Cortex of kidney (tissue), 1 donor: ENCODE results near the gene P4HA2.

ENCODE experiments used
- DNase-seq: peaks from one replicate; lab custom pipeline; 2025; lab: John Stamatoyannopoulos, UW

Gene P4HA2

DNA sequence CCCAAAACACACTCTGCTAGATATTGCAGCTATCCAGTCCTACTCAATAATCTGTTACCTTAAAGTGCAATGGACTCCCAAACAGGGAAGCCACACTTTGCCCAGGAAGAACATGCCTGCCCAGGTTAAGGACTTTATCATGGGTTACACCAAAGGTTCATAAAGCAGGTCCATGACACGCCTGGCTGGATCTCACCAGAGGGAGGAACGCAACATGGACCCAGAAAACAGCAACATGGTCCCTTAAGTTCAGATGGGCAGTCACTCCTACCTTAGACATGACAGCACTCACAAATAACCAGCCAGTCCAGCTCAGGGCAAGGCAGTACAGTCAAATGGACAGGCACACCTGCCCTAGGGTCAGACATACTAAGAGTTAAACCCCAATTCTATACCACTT lies 3.8 kb downstream of the P4HA2 start:
- no peak for DNase-seq

DNA sequence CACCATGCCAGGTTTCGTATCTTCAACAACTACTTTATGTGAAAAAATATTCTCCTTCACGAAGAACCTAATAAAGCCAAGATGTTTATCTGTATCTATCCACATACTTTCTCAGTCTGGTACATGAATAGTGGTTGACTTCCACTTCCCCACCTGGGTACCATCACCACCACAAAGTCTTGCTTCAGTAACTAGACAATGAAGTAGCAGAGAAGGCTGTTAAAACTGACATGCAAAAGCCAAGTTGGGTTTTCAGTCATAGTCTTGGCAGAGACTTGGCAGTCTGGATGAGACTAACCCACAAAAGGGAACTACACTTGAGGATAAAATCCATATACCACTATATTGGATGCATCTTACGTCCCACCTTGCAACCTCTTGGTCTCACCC lies 5.0 kb downstream of the P4HA2 start:
- no peak for DNase-seq

GRCh38 chr5:132221781-132222648 lies 5.6 kb downstream of the P4HA2 start:
- no peak for DNase-seq

DNA sequence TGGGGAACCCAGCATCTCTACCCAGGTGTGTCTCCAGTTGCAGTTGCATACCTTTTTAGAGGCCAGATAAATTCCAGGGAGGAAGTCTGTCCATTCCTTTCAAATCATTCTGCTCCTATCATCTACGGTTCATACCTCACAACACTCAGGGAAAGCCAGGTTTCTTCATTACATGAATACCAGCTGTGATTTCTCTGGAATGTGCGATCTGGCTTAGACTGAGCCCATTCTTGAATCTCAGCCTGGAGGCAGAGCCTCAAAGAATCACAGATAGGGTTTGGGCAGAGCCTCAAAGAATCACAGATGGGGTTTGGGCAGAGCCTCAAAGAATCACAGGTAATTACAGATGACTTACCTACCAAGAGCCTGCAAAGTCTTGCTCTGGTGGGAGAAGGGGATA lies 7.2 kb downstream of the P4HA2 start:
- no peak for DNase-seq

GRCh38 chr5:132219981-132220380 lies 7.7 kb downstream of the P4HA2 start:
- no peak for DNase-seq

GRCh38 chr5:132219289-132219970 lies 8.2 kb downstream of the P4HA2 start:
- DNase-seq: no peak

GRCh38 chr5:132218321-132218720 lies 9.3 kb downstream of the P4HA2 start:
- DNase-seq: no peak

- DNase-seq: no peak
These were observed 12.3 kb downstream of the P4HA2 start for GRCh38 chr5:132215329-132215728.

DNA sequence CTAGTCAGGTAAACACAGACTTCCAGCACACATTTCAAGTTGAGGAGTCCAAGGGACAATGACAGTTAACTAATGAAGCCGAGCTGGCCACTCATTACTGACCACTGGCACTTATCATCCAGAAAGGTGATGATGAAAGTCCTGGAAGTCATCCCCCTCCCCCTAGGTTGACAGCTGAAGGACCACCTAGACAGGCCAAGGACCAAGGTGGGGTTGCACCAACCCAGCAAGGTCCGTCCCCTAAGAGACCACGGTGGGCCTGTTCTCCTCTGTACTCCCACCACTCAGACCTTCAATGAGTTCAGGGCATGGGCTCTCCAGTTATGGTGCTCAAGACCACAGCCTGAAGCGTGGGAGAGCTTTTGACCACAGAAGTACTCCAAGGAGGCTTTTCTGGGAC lies 13.2 kb downstream of the P4HA2 start:
- no peak for DNase-seq

GRCh38 chr5:132213666-132214065 lies 14.0 kb downstream of the P4HA2 start:
- DNase-seq: no peak

DNA sequence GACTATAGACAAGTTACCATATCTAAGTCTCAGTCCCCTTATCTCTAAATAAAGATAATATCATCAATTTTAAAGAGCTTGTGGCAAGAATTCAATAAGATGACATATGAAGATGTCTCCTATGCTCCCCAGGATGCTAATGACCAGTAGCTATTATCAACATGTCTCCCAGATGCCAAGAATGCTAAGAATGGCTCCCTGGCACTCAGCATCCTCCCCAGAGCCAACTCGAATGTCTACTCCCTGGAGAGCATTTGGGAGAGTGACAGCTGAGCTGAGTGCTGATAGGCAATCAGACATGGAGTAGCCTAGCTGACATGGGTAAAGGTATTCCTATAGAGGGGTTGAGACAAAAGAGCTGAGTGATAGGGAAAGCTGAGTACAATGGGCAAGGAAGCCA lies 15.9 kb downstream of the P4HA2 start:
- no peak for DNase-seq

- no peak for DNase-seq
These were observed 16.7 kb downstream of the P4HA2 start for GRCh38 chr5:132210944-132211343.

GRCh38 chr5:132209901-132210545 lies 17.6 kb downstream of the P4HA2 start:
- no peak for DNase-seq

GRCh38 chr5:132209131-132209530 lies 18.5 kb downstream of the P4HA2 start:
- DNase-seq: no peak

DNA sequence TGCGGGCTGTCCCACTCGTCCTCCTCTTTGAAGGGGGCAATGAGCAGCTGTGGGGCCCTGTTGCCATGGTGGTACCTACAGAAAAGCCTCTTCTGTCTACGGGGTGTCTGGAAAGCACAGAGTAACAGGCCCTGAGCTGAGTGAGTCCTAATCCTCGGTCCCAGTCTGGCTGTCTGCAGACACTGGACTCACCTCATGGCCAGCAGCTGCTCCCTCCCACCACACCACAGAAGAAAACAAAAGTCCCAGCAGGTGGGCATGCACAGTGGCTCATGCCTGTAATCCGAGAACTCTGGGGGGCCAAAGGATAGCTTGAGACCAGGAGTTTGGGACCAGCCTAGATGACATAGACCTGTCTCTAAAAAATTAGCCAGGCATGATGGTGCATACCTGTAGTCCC lies 19.9 kb downstream of the P4HA2 start:
- no peak for DNase-seq

DNA sequence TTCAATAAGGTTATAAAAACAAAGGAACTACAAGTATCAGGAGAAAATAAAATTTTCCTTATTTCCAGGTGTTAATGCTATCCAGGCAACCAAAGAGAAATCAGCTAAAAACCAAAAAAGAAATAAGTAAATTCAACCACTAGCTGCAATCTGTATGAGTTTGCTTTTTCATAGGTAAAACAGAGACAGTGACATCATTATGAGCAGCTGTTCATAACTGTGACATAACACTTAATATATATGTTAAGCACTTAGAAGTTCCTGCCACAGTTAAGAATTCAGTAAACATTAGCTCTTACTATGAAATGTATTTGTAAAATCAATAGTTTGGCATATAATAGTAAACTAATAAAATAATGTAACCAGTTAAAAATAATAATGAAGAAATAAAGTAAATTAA lies 20.9 kb downstream of the P4HA2 start:
- DNase-seq: no peak

GRCh38 chr5:132205385-132206125 lies 22.1 kb downstream of the P4HA2 start:
- DNase-seq: no peak

DNA sequence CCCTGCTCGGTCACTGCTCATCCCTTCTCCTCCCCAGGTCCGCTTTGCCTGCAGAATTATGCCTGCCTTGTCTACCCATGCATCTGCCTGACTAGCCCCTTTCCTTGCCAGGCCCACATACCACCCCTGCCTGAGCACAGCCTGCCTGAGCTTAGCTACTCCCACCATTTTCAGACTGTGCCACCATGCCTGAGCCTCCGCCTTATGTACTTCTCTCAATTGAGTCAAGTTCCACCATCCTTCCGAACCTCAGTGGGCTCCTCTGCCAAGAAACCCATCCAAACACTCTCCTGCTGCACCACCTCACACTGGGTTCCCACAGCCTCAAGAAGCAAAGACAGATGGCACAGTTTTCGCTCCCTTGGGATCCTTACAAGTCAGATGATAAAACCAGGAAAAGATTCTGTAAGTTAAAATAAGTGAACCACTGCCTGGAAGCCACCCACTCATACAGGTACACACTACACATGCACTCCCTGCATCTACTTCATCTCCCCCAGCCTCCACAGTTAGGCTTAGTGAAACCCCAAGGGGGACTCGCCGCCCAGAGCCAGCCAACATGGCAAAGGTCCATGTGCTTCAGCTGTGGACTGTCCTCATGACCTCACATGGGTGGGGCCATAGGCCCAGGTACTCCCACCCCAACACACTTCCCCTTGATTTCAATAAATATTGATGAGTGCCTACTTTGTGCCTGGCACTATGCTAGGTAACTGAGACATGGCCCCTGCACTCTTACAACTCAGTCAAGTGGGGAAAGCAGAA lies 23.1 kb downstream of the P4HA2 start:
- DNase-seq: no peak

GRCh38 chr5:132203916-132204315 lies 23.7 kb downstream of the P4HA2 start:
- no peak for DNase-seq

DNA sequence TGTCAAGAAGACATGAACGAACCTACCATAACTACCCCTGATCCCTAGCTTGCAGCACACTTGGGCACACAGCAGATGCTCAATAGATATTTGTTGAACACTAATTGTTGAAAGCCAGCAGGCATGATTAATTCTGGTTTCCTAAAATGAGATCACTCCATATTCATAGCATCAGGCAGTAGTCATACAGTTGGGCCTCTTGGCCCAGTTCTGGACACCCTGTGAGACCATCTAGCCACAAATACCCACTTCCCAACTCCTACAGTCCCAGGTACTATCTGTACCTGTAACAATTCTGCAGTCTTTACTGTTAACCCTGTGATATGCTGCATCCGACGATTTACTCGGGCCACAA lies 24.2 kb downstream of the P4HA2 start:
- DNase-seq: no peak

GRCh38 chr5:132202711-132203463 lies 24.8 kb downstream of the P4HA2 start:
- DNase-seq: no peak
